Activated CD4-positive, alpha-beta memory T cell treated with anti-CD3 and anti-CD28 coated beads for 36 hours (primary cell): ENCODE results near the gene ADAT1. TPM values are rescaled to one million over a fixed set of nuclear protein-coding genes. Genes with fewer than 3 reads are reported as not detected.

Experiments
- CTCF ChIA-PET: fragments of 350-600 bp; sonication (Branson Sonifier 250); formaldehyde crosslinking; loops from one replicate; lab custom pipeline; 2021; ENCODE audit warnings: antibody characterized with exemption, inconsistent platforms; lab: Charles Lee
- POLR2A ChIA-PET: fragments of 350-600 bp; sonication (Branson Sonifier 250); formaldehyde crosslinking; loops from one replicate; lab custom pipeline; 2021; ENCODE audit warnings: antibody characterized with exemption; lab: Charles Lee
- DNase-seq: peaks from one replicate; pipeline ENCODE4 v3.0.0-alpha.2; 2020
- H3K27ac Mint-ChIP-seq: one replicate; pipeline ENCODE4 v1.8.0; 2021; ENCODE audit warnings: mixed read lengths
- H3K27me3 Mint-ChIP-seq: one replicate; pipeline ENCODE4 v1.8.0; 2021; ENCODE audit warnings: mixed read lengths
- H3K36me3 Mint-ChIP-seq: one replicate; pipeline ENCODE4 v1.8.0; 2021; ENCODE audit warnings: mixed read lengths
- H3K4me1 Mint-ChIP-seq: one replicate; pipeline ENCODE4 v1.8.0; 2021; ENCODE audit warnings: low read depth, mixed read lengths
- H3K4me3 Mint-ChIP-seq: one replicate; pipeline ENCODE4 v1.8.0; 2021; ENCODE audit warnings: mild to moderate bottlenecking, mixed read lengths
- H3K9me3 Mint-ChIP-seq: one replicate; pipeline ENCODE4 v1.8.0; 2021; ENCODE audit warnings: mixed read lengths
- intact Hi-C: fragments of 100-400 bp; cut with micrococcal nuclease; formaldehyde crosslinking; loops from one replicate; pipeline ENCODE4 v1.15.1; 2023
- total RNA-seq, 2 experiments: library from RNA; stranded (reverse); gene quantifications; one replicate each; pipeline ENCODE4 v1.2.3, GENCODE V29; 2021

The ADAT1 gene
- 10 to 100 TPM; 39.9 to 40.2 TPM for total RNA-seq

DNA sequence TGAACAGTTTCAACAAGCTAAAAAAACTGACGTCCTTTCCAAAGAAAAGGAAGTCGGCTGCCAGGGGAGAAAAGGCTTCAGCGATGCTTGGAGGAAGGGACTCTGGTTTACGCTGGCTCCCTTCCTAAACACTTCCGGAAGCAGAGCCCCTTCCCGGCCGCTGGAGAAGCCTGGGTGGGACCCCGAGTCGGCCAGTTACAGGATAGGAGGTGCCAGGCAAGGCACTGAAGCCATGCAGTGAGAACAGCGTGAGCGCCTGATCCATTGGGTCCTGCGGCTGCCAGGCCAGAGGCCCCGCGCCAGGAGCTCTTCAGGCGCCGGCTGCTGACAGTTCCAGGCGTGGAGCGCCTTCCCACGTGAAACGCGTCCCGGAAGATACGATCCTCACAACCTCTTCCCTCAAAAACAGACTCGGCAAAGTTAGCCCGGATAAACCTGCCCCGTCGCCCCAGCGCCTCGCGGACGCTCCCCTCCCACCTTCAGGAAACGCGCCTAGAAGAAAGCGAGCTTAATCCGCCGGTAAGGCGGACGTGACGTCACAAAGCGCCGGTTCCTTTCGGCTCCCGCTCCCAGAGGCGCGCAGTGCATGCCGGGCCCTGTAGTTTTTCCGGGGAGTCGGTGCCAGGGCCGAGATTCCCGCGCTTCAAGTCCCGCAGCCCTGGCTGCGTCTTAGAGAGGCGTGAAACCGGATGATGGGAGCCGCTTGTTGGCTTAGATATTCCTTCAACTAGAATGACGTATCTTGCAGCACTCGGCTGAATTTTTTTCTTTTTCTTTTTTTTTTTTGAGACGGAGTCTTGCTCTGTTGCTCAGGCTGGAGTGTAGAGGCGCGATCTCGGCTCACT, at the start of gene ADAT1:
TSS of gene ADAT1 (minus strand) at position 521 of the 845 bp plus-strand sequence. CDS start 2,482 bp downstream, outside the sequence.
- Mint-ChIP-seq H3K4me3 (peak within 1 kb of the TSS; percentile 96), H3K4me1 (peaks cover 52% of the 10 kb centered on the region), H3K27ac (peak within 1 kb of the TSS; percentile 97), H3K27me3 (no peaks in the 10 kb centered on the region), H3K36me3 (peaks cover 54% of the 10 kb centered on the region), H3K9me3 (no peaks in the 10 kb centered on the region)
- intact Hi-C loops: loop anchor here (1.0 kb wide), 8 partner anchors 11 to 190 kb away; partner anchors contain the start of genes CFDP1, GABARAPL2, KARS1 and TERF2IP
- POLR2A ChIA-PET: interaction anchor here (0.8 to 3.7 kb wide), 8 partner anchors 15 to 189 kb away, joined by 4 to 83 read pairs (median 6); partner anchors contain the start of genes GABARAPL2, KARS1 and TERF2IP
- CTCF ChIA-PET: interaction anchor here (0.5 to 5.1 kb wide), 10 partner anchors 7 to 189 kb away, joined by 3 to 35 read pairs (median 4); partner anchors contain the start of genes GABARAPL2, KARS1, TERF2IP and TMEM170A
- DNase-seq: peak; percentile 99

- Mint-ChIP-seq H3K27ac (no peak overlapping the region), H3K9me3 (no peaks in the 10 kb centered on the region)
Observed at GRCh38 chr16:75667503-75667902, 44.4 kb upstream of the ADAT1 start.

DNA sequence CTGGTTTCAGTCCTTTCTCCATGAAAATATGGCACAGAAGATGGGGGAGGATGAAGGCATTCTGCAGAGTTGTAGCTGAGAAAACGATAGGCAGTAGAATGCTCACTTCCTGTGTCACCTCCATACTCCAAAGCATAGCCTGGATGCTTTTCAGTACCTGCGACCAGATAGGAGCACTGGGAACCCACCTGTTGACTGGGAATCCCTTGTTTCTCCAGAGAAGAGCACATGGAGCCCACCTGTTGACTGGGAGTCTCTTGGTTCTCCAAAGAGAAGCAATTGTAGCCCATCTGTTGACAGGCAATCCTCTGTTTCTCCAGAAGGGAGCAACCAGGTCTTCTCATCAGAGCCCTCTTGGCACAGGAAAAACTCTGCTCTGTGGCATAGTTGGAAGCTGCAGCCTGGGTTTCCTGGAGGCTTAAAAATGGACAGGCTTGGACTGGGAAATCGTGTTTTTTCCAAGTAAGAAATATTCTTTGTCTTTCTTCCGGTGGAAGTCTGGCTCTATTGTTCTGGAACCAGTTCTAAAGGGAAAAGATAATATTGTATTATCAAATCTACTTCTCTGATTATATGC, 37.7 kb upstream of the ADAT1 start:
- CTCF ChIA-PET: no interaction called here
- no peak for DNase-seq
- Mint-ChIP-seq H3K4me1 (peaks cover 7% of the 10 kb centered on the region), H3K27me3 (no peaks in the 10 kb centered on the region), H3K4me3 (no peak overlapping the region), H3K36me3 (peaks cover 14% of the 10 kb centered on the region), H3K9me3 (no peaks in the 10 kb centered on the region), H3K27ac (no peak overlapping the region)
- POLR2A ChIA-PET: no interaction called here
- intact Hi-C loops: no loop called here

More at GRCh38 chr16:75667503-75667902, 44.4 kb upstream of the ADAT1 start:
- Mint-ChIP-seq H3K4me1 (no peaks in the 10 kb centered on the region), H3K27me3 (no peaks in the 10 kb centered on the region), H3K4me3 (no peak overlapping the region), H3K36me3 (no peaks in the 10 kb centered on the region)
- no peak for DNase-seq
- intact Hi-C loops: no loop called here
- ChIA-PET POLR2A (no interaction called here), CTCF (no interaction called here)

DNA sequence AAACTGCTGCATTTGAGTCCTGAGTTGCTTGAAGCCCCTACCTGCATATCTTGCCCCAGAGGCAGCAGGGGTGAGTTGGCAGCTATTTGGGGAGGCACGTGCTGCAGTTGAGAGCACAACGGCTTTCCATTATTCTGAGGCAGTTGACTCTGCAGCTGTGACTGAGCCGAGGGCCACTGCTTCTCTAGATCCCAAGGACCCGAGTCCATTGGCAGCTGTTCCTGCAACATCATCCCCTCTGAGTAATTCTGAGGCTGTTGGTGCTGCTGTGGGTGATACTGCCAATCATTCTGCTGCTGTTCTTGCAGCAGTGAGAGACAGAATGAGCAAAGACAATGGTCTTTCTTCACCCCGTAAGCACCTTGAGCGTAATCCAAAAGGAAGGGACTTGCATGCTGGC, 37.2 kb upstream of the ADAT1 start:
- intact Hi-C loops: no loop called here
- Mint-ChIP-seq H3K4me3 (no peak overlapping the region), H3K9me3 (no peaks in the 10 kb centered on the region), H3K27ac (no peak overlapping the region), H3K4me1 (peaks cover 8% of the 10 kb centered on the region), H3K36me3 (peaks cover 14% of the 10 kb centered on the region), H3K27me3 (no peaks in the 10 kb centered on the region)
- DNase-seq: no peak
- ChIA-PET CTCF (no interaction called here), POLR2A (no interaction called here)

DNA sequence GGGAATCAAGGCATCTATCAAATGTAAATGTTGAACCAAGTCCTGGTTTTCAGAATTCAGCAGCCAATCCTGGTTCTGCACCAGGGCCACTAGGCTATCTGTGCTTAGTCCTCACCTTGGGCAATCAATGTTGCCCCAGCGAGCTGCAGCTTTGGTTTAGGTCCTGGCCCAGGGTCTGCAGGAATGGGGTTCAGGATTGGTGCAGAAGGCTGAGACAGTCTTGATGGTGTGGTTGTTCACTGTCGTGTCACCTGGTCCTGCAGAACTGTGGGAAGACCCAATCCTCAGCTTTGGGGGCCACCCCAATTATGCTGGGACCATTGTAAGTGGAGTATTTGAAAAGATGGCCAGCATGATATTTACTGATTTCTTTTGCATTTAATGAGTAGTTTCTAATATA, 35.1 kb upstream of the ADAT1 start:
- Mint-ChIP-seq H3K27ac (no peak overlapping the region), H3K4me1 (peaks cover 18% of the 10 kb centered on the region), H3K4me3 (no peak overlapping the region), H3K27me3 (no peaks in the 10 kb centered on the region), H3K9me3 (no peaks in the 10 kb centered on the region), H3K36me3 (peaks cover 24% of the 10 kb centered on the region)
- CTCF ChIA-PET: no interaction called here
- intact Hi-C loops: no loop called here
- POLR2A ChIA-PET: interaction anchor here (1.9 kb wide), 1 partner anchor 36 kb away, joined by 6 read pairs; the partner anchor contains the start of gene ADAT1
- DNase-seq: no peak

DNA sequence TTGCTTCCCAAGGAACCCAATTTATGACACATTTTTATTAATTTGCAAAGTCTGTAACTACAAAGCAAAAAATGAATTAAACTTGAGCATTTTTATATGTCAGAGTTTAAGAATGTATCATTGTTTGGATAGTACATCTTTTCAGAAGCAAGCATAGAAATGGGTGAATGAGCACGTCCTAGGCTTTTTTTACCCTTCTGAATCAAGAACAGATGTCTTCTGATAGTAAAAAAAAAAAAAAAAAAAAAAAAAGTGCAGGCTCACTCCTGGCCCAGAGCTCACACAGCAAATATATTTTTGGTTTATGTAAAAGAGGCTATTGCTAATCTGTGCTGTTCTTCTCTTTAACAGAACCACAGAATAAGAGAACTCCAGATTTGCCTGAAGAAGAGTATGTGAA, 30.8 kb upstream of the ADAT1 start:
- Mint-ChIP-seq H3K27me3 (no peaks in the 10 kb centered on the region), H3K36me3 (peaks cover 38% of the 10 kb centered on the region), H3K27ac (peak overlapping the region; percentile 80), H3K4me1 (peaks cover 45% of the 10 kb centered on the region), H3K4me3 (no peak overlapping the region), H3K9me3 (no peaks in the 10 kb centered on the region)
- CTCF ChIA-PET: interaction anchor here (0.7 to 0.9 kb wide), 2 partner anchors 137 to 189 kb away, joined by 3 read pairs; no protein-coding TSS in a partner anchor
- POLR2A ChIA-PET: no interaction called here
- DNase-seq: no peak
- intact Hi-C loops: no loop called here

DNA sequence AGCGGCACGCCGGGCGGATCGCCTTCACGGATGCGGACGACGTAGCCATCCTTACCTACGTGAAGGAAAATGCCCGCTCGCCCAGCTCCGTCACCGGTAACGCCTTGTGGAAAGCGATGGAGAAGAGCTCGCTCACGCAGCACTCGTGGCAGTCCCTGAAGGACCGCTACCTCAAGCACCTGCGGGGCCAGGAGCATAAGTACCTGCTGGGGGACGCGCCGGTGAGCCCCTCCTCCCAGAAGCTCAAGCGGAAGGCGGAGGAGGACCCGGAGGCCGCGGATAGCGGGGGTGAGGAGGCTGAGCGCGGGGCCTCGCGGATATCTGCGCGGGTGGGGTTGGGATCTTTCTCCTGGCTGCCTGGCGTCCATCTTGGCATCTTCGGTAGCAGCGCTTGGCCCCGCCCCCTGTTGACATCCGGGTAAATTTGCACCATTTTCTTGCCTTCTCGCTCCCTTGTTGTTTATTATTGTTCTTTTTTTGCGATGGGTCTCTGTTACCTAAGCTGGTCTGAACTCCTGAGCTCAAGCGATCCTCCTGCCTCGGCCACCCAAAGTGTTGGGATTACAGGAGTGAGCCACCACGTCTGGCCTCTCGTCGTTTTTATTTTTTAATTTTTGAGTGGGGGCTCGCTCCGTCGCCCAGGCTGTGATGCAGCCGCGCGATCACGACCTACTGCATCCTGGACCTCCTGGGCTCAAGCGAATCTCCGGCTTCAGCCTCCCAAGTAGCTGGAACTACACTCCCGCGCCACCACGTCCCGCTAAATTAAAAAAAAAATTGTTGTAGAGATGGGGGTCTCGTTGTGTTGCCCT, 25.4 kb upstream of the ADAT1 start:
- Mint-ChIP-seq H3K27ac (peak overlapping the region; percentile 98), H3K4me1 (peaks cover 57% of the 10 kb centered on the region), H3K4me3 (peak overlapping the region; percentile 94), H3K27me3 (no peaks in the 10 kb centered on the region), H3K36me3 (peaks cover 42% of the 10 kb centered on the region), H3K9me3 (no peaks in the 10 kb centered on the region)
- intact Hi-C loops: loop anchor here (1.0 to 10.0 kb wide), 4 partner anchors 131 to 1354 kb away; partner anchors contain the start of genes CFDP1, PSMD7 and RFWD3
- POLR2A ChIA-PET: interaction anchor here (0.6 to 5.0 kb wide), 16 partner anchors 11 to 1543 kb away, joined by 3 to 83 read pairs (median 4); partner anchors contain the start of genes ADAT1, CFDP1 and MON1B
- peak; percentile 91 for DNase-seq
- CTCF ChIA-PET: interaction anchor here (0.5 to 6.4 kb wide), 15 partner anchors 12 to 449 kb away, joined by 3 to 35 read pairs (median 4); partner anchors contain the start of genes ADAT1, GABARAPL2, TMEM170A and TMEM231

DNA sequence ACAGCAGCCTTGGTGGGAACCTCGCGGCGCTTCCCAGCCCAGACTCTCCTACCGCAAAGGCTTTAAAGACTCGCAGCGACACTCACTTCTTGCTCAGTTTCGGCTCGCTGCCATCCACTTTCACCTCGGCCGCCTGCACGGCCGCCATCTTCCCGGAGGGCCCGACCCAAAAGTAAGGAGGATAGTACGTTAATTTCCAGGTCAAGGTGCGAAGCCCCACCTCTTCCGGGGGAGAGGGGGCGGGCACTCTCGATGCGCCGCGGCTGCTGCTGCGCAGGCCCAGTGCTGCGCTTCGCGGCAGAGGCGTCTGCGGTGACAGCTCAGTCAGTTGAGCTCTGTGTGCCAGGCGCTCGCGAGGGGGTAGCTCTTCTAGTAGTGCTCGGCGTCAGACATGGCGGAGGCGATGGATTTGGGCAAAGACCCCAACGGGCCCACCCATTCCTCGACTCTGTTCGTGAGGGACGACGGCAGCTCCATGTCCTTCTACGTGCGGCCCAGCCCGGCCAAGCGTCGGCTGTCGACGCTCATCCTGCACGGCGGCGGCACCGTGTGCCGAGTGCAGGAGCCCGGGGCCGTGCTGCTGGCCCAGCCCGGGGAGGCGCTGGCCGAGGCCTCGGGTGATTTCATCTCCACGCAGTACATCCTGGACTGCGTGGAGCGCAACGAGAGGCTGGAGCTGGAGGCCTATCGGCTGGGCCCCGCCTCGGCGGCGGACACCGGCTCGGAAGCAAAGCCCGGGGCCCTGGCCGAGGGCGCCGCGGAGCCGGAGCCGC, 24.6 kb upstream of the ADAT1 start, which contains the start of the genes KARS1 and TERF2IP:
TSS of gene KARS1 (minus strand) at position 174 of the 773 bp plus-strand sequence. CDS start at position 148, 26 bp downstream.
TSS of gene TERF2IP (plus strand) at position 282 of the 773 bp plus-strand sequence. CDS start at position 392, 110 bp downstream.
- H3K9me3 Mint-ChIP-seq: no peaks in the 10 kb centered on the region
- H3K4me3 Mint-ChIP-seq: peak within 1 kb of the TSS; percentile 94
- H3K27me3 Mint-ChIP-seq: no peaks in the 10 kb centered on the region
- peaks cover 46% of the 10 kb centered on the region for H3K36me3 Mint-ChIP-seq
- H3K27ac Mint-ChIP-seq: peak within 1 kb of the TSS; percentile 98
- ChIA-PET POLR2A (interaction anchor here (0.7 to 5.0 kb wide), 19 partner anchors 10 to 1543 kb away, joined by 3 to 83 read pairs (median 5); partner anchors contain the start of genes ADAT1, CFDP1, MON1B and TMEM170A), CTCF (interaction anchor here (0.5 to 6.4 kb wide), 13 partner anchors 8 to 447 kb away, joined by 3 to 35 read pairs (median 4); partner anchors contain the start of genes ADAT1, TMEM170A and TMEM231)
- H3K4me1 Mint-ChIP-seq: peaks cover 54% of the 10 kb centered on the region
- DNase-seq: peak; percentile 97
- intact Hi-C loops: loop anchor here (1.0 to 10.0 kb wide), 10 partner anchors 24 to 1543 kb away; partner anchors contain the start of genes ADAT1, CFDP1, MON1B and PSMD7

- peaks cover 49% of the 10 kb centered on the region for H3K36me3 Mint-ChIP-seq
- no peak for DNase-seq
- H3K4me1 Mint-ChIP-seq: peaks cover 55% of the 10 kb centered on the region
- intact Hi-C loops: loop anchor here (1.0 to 10.0 kb wide), 8 partner anchors 24 to 1544 kb away; partner anchors contain the start of genes ADAT1, MON1B, PSMD7 and RFWD3
- ChIA-PET CTCF (interaction anchor here (0.8 to 6.4 kb wide), 9 partner anchors 8 to 447 kb away, joined by 3 to 35 read pairs (median 4); partner anchors contain the start of genes ADAT1 and TMEM170A), POLR2A (interaction anchor here (0.7 to 5.0 kb wide), 17 partner anchors 9 to 1544 kb away, joined by 3 to 83 read pairs (median 5); partner anchors contain the start of genes ADAT1, CFDP1, MON1B and TMEM170A)
- peak overlapping the region; percentile 94 for H3K4me3 Mint-ChIP-seq
- no peaks in the 10 kb centered on the region for H3K27me3 Mint-ChIP-seq
- H3K27ac Mint-ChIP-seq: peak overlapping the region; percentile 98
- no peaks in the 10 kb centered on the region for H3K9me3 Mint-ChIP-seq
Observed at GRCh38 chr16:75647112-75647491, 24.0 kb upstream of the ADAT1 start.
